Left renal pelvis (tissue), 4 donors: ENCODE data around the gene ATP2A2. TPM values are rescaled to one million over a fixed set of nuclear protein-coding genes. Genes with fewer than 3 reads are reported as not detected.
"Not testable (repeated sequence)": the region's sequence is repeated elsewhere in the genome, so short reads cannot be mapped to it uniquely, and the experiment has no call there.

Experiments
- DNase-seq, 4 donors: peaks; one replicate each; pipeline ENCODE4 v3.0.0-alpha.2; 2013; ENCODE audit warnings: low read depth in 4 of 4, low spot score in 3 of 4
- polyA plus RNA-seq, 4 donors: library from polyadenylated mRNA; unstranded; fragments of 120-200 nt; gene quantifications; one replicate each; pipeline ENCODE4 v1.2.1, GENCODE V29; 2013; ENCODE audit not compliant: insufficient read length in 4 of 4

The ATP2A2 gene
- polyA plus RNA-seq, 4 donors: 114 to 176 (median 150) TPM

GRCh38 chr12:110339184-110339952 lies 58.3 kb downstream of the ATP2A2 start:
- no peak for DNase-seq

GRCh38 chr12:110340261-110340660 lies 59.2 kb downstream of the ATP2A2 start:
- DNase-seq: not testable (repeated sequence)

DNA sequence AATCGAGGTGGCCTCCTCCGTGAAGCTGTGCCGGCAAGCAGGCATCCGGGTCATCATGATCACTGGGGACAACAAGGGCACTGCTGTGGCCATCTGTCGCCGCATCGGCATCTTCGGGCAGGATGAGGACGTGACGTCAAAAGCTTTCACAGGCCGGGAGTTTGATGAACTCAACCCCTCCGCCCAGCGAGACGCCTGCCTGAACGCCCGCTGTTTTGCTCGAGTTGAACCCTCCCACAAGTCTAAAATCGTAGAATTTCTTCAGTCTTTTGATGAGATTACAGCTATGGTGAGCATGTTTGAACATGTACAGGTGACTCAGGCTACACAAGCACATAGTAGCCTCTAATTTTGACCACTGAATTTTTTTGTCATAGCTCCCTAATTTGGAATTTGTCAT lies 59.7 kb downstream of the ATP2A2 start:
- DNase-seq: no peak

DNA sequence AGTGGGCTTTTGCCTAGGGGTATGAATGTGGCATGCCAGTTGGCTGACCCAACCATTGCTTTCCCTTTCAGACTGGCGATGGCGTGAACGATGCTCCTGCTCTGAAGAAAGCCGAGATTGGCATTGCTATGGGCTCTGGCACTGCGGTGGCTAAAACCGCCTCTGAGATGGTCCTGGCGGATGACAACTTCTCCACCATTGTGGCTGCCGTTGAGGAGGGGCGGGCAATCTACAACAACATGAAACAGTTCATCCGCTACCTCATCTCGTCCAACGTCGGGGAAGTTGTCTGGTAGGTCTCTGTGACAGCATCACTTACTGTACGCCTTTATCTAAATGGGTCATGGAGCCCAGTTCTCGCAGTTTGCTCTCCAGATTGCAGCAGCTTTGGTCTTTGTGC lies 61.1 kb downstream of the ATP2A2 start:
- no peak for DNase-seq

GRCh38 chr12:110343114-110343513 lies 62.1 kb downstream of the ATP2A2 start:
- DNase-seq: no peak

DNA sequence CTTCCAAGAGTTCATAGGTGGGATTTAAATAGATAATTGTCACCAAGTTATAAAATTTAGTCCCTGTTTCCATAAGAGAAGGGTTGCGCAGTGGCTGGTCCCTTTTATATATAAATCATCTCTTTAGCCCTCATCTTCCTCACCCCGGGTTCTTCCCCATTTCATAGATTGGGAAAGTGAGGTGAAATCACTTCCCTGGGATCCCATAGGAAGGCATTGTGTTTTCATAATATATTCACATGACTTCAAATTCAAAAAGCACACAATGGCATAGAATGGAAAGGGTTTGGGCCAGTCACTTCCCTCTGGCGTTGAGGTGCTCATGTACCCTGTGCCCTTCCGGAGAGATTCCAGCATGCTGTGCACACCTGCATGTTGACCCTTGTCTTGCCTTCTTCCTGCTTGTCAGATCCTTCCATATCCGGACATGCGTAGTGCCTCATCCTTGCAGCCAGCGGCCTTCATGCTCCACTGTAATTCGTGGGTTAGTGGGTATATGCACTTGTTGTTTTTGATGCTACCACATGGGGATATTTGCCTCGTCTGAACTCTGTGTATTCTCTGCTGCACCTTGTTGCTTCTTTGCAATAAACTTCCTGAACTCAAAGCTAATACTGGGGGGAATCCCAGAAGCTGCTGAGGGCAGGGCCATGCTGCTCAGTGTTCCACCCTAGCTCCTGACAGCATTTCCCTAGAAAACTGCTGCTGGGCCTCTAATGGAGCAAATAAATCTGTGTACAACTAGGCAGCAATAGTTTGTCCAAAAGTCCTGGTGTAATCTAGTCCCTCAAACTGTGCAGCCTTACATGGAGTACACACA lies 62.9 kb downstream of the ATP2A2 start:
- no peak for DNase-seq

- DNase-seq: no peak
These were observed 63.6 kb downstream of the ATP2A2 start for GRCh38 chr12:110344657-110345056.

- no peak for DNase-seq
These were observed 64.2 kb downstream of the ATP2A2 start for GRCh38 chr12:110345176-110345661.

GRCh38 chr12:110345963-110346362 lies 64.9 kb downstream of the ATP2A2 start:
- no peak for DNase-seq

- DNase-seq: no peak
These were observed 66.7 kb downstream of the ATP2A2 start for GRCh38 chr12:110347767-110348166.

DNA sequence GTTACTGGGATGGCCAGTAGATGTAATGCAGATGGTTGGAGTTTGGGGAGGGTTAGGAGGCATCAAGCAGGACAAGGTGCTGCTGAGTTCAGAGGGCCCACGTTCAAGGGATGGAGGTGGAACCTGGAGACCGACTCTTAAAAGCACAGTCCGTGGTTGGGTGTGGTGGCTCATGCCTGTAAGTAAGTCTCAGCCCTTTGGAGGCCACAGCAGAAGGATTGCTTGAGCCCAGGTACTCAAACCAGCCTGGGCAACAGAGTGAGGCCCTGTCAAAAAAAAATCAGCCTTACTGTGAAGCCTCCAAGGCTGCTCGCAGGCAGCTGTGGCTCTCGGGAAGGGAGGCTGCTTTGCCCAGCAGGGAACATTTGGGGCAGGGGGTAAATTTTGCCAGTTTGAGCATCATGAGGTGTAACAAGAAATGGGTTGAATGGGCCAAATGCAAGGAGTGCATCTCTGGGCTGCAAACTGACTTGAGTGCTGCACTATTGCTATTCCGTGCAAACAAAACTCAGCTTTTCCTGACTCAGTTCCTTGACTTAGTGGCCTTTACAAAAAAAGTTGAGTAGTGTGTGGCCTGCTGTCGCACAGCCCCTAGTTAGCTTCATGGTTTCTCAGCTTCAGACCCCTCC lies 67.5 kb downstream of the ATP2A2 start:
- DNase-seq: no peak

DNA sequence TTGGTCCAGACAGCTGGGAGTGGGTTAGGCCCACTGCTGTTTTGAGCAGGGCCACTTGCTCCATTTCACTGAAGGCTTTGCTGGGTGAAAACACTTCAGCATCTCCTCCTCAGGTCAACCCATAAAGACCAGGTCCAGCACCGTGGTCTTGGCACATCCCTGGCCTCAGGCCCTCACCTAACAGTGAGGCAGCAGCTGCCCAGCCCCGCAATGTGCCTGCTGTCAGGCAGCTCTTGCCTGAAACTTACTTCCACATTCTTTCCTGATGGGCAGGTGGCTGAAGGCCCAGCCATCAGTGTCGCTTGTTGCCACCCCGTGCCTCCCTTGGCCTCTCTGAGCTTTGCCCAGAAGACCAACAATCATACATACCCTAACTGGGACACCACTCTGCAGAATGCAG lies 68.0 kb downstream of the ATP2A2 start:
- no peak for DNase-seq

DNA sequence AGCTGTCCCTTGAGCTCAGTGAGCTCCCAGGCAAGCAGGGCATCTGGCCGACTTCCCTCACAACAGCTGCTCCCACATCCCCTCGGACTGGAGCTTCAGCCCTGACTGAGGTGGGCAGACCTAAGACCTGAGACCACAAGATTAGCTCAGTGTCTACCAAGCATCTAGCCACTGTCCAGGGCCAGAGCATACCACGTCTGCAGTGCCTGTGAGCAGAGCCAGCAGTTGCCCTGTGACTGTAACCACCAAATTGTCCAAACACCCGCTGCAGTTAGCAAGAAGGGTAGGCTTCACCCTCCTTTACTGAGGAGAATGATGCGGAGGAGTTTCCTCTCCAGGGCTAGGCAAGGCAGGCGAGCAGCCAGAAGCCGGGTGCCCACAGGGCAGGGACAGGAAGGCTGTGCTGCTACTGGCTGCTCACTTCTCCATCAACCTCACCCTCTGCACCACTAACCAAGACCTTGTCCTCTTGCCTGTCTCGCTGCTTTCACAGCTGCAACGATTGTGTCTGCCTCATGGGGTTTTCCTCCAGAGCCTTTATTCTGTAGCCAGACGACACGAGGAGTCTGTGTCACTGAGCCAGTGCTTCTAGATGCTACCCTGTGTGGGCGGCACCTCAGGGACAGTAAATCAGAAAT lies 68.6 kb downstream of the ATP2A2 start:
- no peak for DNase-seq

GRCh38 chr12:110351119-110351518 lies 70.1 kb downstream of the ATP2A2 start:
- no peak for DNase-seq

GRCh38 chr12:110352401-110352800 lies 71.4 kb downstream of the ATP2A2 start:
- DNase-seq: no peak

DNA sequence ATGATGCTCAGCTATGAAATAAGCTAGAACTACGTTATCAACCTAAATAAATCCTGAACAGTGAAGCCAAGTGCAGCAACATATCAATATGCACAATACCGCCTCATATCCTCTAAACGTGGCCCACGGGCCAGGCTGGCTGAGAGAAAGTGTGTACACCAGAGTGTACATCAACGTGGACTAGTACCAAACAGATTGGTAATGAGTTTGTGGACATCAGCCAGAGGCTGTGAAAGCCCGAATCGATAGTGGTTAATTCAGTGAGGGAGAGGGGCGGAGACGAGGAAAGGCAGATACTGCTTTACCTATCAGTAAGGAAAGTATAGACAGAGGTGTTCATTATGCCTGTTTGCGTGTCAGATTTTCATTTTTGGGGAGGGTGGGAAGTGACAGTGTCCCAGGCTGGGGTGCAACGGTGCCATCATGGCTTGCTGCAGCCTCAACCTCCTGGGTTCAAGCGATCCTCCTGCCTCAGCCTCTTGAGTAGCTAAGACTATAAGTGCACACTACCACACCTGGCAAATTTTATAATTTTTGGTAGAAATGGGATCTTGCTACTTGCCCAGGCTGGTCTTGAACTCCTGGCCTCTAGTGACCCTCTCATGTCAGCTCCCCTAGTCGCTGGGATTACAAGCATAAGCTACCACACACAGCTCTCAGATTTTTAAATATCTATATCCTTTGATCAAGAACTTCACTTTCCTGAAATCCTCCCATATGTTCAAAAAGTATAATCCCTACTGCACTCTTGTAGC lies 72.3 kb downstream of the ATP2A2 start:
- no peak for DNase-seq

DNA sequence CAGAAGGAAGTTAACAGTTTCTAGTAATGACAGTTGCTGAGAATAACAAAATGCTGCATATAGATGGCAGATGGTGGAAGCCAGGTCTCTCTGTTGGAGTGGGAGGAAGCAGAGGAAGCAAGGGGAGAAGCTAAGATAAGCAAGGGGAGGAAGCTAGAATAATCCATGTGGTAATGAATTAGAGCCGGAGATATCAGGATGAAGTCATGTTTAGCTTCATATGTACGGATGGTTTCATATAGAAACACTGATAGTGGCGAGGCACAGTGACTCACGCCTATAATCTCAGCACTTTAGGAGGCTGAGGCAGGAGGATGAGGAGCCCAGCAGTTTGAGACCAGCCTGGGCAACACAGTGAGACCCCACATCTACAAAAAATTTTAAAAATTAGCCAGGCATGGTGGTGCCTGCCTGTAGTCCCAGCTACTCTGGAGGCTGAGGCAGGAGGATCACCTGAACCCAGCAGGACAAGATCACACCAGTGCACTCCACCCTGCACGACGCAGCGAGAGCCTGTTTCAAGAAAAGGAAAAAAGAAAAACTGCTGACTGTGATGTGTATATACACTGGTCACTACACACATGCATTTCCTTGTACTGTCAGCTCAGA lies 73.2 kb downstream of the ATP2A2 start:
- no peak for DNase-seq

DNA sequence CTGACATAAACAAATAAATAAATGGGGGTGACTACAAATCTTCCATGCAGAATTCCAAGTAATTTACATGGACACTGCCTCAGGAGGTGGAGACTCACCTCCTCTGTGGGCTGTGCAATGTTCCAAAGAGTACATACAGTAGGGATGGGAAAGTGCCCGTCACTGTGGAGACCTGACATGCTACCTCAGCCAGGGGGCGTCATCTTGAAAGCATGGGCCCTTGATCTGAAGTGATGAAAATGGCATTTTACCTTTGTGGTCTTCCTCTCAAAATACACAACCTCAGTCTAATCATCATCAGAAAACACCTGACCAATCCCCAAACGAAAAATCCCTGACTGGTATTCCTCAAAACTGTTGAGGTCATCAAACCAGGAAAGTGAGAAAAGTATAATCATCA lies 74.0 kb downstream of the ATP2A2 start:
- DNase-seq: no peak

- DNase-seq: not testable (repeated sequence)
These were observed 77.5 kb downstream of the ATP2A2 start for GRCh38 chr12:110358384-110359097.
